Measurements from ENCODE around the gene HSD17B3. TPM values are rescaled to one million over a fixed set of nuclear protein-coding genes. Genes with fewer than 3 reads are reported as not detected.

Gene HSD17B3
- total RNA-seq, 3 donors from 2014 or later = not detected

DNA sequence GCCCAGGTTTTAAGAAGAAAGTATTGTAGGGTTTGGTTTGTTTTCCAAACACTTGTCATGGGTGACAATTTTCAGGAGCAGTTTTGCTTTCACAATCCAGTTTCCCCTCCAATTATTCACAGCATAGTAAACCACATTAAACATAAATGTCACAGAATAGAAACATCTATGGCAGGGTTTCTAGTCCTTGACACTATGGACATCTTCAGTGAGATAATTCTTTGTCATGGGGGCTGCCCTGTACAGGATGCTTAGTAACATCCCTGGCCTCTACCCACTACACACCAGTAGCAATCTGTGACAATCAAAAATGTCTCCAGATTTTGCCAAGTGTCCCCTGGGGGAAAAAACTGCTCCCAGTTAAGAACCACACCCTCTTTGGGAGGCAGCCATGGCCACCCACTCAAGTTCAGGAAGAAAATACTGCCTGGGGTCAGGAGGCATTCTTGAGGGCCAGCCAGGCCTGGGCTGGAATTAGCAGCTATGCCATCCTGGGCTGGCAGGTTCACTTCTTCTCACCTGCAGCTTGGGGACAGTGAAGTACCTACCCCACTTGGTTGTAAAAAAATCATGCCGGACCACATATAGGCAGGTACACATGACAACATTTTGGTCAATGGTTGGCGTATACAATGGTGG lies 116.3 kb downstream of the HSD17B3 start:
- H3K9me3 Mint-ChIP-seq = peaks cover 1% of the 10 kb centered on the region
- DNase-seq = no peak
- ATAC-seq = peak; percentile 18 to 32

More for the DNA sequence above, 116.3 kb downstream of the HSD17B3 start:
- Mint-ChIP-seq H3K4me1 (ENCODE audit: low read depth) (no peaks in the 10 kb centered on the region), H3K36me3 (ENCODE audit: insufficient read depth) (peaks cover 3% of the 10 kb centered on the region), H3K4me3 (no peak overlapping the region), H3K27me3 (ENCODE audit: low read depth) (peaks cover 32% of the 10 kb centered on the region)

Other genes with a start within 250 kb of the HSD17B3 start
- gene SLC35D2, start 81.5 kb upstream of the HSD17B3 start, total RNA-seq = 1 to 10 TPM; 3.5 to 7.2 (median 4.4) TPM
- gene ZNF367, start 116.2 kb upstream of the HSD17B3 start, total RNA-seq = 10 to 100 TPM; 28.9 to 34.6 (median 30.0) TPM
- gene HABP4, start 148.0 kb upstream of the HSD17B3 start, total RNA-seq = 10 to 100 TPM in 2 of 3 donors, 1 to 10 TPM in 1; 8.8 to 15.2 (median 10.3) TPM

Measured in activated T-cell treated with anti-CD3 and anti-CD28 coated beads, Interleukin-2, amount 50 U/mL, for 4 hours (primary cell).